Fibroblast of skin of scalp (primary cell): ENCODE data around the gene RRP1.
A peak's percentile ranks its signal among the peaks of the same experiment; 100 is the strongest.

Experiments
- DNase-seq: peaks from one replicate; pipeline ENCODE4 v3.0.0-alpha.2; 2013

Gene RRP1

DNA sequence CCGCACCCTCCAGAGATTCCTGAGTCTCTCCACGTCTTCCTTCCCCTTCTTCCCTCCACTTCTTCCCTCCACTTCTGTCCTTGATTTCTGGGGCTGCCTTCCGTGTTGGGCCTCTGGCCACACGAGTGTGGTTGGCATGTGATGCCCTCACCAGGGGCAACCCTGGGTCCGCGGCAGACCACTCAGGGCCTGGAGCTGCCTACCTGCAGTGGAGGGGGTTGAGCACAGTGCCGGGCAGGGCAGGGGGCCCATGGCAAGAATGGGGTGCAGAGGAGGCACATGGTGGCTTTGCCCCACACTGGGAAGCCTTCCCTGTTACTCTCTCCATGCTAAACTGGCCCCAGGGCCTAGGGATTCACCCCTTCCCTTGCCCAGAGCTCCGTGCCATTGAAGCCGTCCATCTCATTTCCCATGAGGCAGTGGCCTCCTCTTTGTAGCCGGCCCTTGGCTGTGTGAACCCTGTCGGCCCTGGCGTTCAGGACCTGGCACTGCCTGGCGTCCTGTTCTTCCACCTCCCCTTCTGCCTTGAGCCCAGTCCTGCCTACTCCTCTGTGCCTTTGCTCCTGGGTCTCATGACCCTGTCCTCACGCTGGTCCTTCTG lies 13.4 kb downstream of the RRP1 start:
- DNase-seq = no peak

DNA sequence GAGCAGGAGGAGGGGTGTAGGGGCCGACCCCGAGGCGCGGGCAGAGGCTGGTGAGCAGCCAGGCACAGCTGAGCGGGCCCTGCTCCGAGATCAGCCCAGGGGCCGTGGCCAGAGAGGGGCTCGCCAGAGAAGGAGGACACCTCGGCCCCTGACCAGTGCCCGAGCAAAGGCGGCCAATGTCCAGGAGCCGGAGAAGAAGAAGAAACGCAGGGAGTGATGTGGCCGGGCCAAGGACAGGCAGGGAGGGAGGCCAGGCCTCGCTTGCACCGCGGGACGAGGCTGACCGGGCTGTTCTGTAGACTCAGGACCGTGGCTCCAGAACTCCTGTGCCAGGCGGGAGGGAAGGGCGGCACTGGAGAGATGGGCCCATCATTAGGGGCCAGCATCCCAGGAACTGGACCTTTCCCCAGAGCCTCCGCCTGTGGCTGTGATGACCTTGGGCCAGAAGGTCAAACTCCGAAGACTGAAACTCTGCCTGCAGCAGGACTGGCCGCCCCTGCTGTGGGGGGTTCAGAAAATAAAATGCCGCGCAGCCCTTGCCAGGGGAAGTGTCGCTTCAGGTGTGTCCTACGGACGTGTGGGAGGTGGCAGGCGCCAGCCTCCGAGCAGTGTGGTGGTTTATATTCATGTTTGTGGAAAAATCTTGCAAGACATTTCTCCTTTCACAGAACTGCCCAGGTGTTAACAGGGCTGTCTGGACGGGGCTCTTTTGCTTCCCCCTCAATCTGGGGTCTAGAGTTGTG lies 14.4 kb downstream of the RRP1 start:
- DNase-seq = no peak

DNA sequence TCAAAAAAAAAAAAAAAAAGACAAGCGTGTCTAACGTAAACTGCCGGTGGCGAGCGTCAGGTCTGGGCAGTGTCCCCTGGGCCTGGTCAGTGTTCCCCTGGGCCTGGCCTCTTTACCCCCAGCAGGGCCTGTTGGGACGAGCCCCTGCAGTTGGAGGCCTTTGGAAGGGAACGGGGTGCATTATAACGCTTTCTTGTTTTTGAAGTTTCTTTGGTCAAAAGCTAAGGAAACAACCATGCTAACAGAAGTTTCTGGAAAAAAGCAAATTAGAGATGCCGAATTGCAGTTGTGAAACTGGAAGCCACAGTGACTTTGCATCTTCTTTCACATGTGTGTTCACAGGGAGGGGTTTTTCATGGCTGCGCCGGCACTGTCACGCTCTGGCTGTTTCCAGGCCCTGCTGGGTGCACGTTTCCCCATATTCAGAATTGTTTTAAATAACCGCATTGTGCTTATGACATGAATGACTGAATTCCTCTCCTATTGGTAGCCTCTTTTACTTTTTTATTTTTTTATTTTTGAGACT lies 16.0 kb downstream of the RRP1 start:
- DNase-seq = no peak

DNA sequence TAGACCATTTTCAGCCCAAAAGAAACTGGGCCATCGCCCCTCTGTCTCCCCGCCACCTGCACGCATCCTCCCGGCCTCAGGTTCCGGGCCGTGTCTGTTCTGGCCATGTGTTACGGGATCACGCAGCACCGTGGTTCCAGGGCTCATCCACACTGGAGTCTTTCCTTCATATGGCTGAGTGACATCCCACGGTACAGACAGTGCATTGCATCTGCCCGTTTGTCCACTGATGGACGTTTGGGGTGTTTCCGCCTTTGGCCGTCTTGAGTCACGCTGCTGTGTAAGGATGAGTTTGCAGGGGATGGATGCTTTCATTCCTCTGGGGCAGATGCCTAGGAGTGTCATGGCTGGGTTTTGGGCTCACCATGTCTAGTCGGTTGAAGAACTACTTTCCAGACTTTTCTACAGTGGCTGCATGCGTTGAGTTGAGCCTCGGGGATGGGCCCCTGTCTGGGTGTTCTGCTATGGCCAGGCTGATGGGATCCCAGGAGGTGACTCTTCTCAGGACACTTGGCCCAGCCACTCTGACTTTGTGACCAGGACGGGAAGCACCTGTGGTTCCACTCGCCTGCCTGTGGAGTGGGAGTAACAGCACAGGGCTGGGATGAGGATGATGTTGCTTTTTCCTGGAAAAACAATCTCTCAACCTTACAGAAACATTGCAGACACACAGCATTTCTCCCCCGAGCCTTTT lies 16.8 kb downstream of the RRP1 start:
- DNase-seq = no peak

DNA sequence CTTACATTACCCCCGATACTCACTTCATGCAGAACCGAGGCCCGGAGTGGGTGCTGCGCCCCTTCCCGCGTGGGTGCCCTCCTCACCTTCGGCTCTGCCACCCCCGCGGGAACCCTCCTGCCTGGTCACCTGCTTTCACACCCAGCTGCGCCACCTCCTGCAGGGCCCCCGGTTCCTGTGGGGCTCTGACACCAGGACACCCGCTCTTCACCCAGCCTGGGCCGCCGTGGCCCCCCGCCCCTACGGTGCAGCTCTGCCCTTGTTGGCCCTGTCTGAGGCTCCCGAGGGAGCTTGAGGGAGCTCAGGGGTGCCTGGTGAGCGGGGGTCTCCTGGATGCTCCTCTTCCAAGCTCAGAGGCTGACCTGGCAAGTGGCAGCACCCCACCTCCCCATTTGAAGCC lies 19.0 kb downstream of the RRP1 start:
- no peak for DNase-seq

DNA sequence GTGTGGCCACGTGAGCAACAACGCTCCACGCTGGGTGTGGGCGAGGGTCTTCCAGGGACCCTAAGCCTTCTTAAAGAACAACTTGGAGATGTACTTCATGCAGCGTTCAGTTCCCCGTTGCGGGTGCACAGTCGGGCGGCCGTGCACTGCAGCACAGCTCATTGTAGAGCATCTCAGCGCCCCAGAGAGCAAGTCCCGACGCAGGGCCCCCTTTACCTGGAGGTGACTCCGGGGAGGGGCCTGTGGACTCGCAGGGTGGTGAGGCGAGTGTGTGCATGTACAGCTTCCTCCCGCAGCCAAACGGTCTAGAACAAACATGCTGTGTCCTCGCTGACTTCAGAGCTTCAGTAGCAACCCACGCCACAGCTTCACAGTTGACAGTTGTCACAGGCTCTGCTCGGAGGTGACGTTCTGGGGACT lies 19.5 kb downstream of the RRP1 start:
- DNase-seq = no peak

DNA sequence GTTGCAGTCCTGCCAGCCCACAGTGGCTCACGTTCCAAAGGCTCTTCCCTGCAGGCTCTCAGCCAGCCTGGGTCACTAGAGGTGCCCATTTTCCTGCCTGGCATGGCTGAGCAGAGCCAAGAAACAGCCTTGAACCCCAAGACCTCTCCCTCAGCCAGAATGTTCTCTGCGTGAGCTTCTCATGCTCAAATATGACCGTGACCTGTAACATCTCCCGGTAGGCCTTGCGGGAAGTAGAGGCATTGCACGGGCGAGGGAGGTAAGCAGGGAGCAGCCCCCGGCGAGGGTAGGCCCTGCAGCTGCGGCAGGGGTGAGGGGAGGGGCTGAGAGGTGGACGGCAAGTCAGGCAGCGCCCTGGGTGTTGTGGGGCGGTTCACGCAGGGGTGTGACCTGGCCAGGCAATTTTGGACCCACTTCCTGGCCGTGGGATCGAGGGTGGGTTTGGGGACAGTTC lies 20.0 kb downstream of the RRP1 start:
- DNase-seq = no peak

DNA sequence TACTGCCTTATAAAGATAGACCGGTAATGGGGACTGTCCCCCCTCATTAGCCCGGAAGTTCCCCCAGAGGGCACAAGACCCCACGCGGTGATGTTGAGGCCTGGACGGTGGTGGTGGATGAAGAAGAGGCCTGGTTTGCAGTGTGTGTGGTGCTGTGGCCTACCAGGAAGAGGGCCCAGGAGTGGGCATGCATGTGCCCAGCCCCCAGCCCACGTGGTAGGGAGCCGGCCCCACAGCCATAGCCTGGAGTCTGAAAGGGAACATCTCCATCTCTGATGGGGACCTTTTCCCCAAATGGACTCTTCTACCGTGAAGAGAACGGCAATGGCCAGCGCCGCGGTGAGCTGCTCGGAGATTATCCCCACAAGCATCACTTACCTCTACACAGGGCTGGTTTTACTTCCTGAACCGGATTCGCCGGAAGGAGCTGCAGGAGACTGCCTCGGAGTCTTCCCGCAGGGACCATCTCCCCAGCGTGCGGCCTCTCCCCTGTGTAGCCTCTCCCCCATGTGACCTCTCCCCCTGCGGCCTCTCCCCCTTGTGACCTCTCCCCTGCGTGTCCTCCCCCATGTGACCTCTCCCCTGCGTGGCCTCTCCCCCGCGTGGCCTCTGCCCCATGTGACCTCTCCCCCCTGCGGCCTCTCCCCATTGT lies 20.6 kb downstream of the RRP1 start:
- no peak for DNase-seq

DNA sequence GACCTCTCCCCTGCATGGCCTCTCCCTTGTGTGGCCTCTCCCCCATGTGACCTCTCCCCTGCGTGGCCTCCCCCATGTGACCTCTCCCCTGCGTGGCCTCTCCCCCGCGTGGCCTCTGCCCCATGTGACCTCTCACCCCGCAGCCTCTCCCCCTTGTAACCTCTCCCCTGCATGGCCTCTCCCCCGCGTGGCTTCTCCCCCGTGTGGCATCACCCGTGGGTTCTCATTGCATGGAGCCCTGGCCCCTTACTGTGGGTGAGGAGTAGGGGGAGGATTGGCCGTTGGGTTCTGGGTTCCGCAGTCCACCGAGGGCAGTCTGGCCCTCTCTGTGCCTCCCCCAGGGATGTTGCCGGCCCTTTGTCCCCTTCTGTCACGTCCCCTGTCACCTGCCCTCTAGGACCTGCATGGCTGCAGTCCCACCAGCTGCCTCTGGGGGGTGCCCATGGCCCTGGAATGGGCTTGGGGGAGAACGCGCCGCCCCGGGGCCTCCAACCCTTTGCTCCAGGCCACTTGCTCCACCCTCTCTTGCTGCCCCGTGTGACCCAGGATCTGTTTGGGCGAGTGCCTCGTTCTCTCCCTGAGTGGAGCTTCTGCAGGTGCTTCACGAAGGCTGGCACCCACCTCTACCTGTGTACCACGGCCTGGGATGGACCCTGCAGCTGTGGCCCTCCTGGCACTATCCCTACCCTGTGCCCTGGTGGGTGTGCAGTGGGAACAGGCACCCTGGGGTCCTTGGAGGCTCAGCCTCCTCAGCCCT lies 21.3 kb downstream of the RRP1 start:
- peak; percentile 66 for DNase-seq

DNA sequence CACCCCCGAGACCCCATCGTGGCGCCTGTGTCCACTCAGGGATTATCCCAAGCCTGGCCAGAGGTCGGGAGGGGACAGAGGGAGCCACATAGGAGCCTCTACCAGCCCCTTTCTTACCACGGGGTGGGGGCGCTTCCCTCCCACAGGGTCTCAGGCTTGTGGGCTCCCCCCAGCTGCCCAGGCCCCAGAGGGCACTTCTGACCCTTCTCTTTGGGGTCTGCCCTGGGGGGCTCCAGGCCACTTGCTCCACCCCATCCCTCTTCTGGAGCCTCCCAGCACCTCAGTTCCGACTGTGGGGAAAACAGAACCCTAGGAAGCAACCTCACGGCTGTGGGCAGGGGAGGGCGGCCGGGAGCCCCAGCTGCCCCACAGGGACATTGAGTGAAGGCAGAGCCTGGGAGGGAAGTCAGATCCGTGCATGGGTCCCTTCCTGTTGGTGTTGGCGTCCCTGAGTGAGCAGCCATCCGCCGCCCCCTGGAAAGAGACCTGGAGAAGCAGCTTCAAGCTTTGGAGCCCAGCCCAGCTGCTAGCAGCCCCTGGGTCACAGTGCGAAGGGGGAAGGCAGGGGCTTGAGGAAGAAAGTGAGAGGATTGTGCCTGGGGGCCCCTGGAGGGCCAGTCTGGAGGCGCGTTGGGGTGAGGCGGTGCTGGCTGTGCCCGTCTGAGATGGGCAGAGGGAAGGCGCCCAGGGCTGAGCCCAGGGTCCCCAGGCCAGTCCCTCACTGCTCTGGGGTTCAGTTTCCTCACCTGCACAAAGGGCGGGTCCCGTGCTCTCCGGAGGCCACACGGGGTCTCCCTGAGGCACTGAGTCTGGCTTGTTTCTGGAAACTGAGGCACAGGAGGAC lies 22.1 kb downstream of the RRP1 start:
- DNase-seq = no peak

DNA sequence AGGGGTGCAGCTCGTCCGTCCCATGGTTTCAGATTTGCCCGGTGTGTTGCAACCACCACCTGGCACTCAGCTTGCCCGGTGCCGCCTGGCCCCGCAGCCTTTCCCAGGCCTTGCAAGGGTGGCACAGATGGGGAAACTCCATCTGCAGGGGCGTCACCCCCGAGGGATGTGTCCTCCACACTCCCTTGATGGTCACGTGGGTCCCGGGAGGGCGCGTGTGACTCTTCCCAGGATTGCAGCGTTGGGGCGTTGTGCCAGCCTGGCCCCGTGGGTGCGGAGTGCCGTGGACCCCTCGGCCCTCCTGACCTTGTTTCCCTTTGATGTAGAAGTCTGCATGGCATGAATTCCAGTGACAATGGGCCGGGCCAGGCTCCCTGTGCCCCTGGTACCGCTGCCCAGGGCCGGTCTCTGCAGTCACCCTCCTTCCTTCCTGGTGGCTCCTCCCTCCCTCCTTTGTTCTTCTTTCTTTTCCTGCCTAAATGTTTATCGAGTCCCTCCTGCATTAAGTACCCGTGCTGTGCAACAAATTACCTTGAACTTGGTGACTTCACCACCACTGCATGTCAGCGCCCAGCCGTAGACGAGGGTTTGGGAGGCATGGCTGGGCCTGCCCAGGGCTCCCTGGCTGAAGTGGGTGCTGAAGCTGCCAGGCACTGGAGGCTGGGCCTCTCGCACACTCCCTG lies 22.9 kb downstream of the RRP1 start:
- DNase-seq = no peak

DNA sequence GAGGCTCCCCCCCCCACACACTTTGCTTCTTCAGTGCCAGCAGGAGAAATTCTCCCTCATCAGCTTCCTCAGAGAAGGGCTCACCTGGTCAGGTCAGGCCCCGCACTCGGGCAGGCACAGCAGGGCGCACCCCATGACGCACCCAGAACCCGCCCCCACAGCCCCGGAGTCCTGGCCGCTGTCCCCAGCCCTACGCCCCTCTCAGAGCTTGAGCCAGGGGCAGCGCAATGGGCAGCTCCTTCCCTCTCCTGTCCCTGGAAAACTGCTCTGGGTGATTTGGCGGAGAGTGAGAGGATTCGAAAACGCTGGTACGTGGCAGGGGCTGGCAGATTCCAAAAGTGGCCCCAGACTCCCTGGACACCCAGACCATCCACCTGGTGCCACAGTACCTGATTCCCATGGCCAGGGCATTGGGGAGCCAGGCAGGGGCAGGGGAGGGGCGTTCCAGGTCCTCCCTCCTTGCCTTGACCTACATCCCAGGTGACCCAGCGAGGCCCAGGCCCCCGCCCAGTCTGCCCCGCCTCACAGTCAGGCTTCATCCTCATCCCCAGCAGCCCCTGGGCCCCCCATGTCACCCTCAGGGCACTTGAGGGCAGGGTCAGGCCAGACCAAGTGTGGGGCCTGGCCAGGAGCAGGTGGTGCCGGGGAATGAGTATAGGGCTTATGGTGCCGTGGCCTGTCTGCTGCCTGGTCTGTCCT lies 23.7 kb downstream of the RRP1 start:
- no peak for DNase-seq

DNA sequence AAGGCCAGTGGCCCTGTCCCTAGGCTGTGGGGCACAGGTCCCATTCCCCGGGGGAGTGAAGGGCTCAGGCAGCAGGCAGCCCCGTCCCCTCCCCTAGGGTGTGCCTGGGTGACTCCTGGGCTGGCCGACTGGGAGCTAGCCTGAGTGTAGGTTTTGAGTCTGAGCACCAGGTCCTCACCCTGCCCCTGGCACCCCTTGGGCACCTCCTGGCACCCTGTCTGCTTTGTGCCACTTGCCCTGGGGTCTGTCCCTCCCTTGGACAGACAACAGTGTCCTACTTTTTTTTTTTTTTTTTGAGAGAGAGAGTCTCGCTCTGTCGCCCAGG lies 24.2 kb downstream of the RRP1 start:
- no peak for DNase-seq

DNA sequence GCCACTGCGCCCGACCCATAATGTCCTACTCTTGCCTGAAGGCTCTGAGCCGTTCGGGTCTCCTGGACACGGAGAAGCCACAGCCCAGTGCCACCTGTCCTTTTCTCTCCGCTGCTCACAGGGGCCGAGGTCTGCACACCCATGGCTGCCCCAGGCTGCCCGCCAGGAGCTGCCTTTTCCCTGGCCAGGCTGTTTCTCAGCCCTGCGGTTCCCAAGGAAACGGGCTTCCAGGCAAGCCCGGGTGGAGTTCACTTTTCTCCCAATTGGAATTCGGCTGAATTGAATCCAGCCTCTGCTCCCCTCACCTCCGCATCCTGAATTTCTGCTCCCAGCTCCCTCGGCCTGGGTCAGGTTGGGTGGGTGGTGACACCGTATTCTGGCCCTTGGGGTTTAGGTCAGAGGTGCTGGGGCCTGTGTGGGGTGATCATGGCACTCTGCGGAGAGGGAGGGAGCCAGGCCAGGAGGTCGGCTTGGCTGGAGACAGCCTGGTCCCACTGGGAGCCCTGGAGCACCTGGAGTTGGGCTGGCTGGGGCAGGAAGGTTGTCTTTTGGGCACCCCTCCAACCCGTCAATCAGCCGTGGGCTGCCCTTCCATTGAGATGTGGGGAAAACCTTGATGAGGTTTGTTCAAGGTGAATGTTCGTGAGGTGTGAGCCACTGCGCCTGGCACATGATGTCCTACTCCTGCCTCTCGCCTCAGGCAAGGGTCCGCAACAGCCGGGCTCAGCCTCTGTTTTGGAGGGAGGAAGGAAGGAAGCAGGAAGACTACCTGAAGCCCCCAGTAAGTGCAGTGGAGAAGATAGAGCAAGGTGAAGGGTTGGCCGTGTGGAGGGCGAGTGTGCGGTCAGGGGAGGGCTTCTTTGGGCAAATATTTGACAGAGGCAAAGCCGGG lies 25.1 kb downstream of the RRP1 start:
- DNase-seq = peak; percentile 10

DNA sequence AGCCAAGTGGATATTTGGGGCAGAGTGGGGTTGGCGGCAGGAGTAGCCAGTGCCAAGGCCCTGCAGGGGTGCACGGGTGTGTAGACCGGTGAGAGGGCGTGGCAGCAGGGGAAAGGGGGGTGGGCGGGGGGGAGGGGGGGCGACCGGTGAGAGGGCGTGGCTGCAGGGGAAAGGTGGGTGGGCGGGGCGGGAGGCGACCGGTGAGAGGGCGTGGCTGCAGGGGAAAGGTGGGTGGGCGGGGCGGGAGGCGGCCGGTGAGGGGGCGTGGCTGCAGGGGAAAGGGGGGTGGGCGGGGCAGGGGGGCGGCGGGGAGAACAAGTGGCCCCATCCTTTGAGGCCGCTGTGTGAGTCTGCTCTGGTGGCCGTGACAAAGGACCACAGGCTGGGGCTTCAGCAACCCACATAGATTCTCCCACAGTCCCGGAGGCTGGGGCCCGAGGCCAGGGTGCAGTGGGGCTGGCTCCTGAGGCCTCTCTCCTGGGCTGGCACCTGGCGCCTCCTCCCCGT lies 25.8 kb downstream of the RRP1 start:
- DNase-seq = no peak

DNA sequence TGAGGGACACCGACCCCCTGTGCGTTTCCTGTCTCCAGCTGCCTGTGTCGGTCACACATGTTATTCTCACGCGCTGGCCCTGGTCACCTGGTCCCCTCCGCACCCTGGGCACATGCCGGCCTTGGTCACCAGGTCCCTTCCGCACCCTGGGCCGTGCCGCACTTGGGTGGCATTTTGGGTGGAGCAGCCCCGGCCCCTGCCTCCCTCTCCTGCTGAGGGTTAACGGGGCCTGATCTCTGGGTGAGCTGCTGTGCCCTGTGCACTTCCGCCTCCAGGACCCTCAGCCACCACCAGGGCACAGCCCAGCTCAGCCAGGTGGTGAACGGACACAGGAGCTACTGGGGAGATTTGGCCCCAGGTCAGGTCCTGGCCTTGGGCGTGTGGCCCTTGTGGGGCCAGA lies 26.6 kb downstream of the RRP1 start:
- DNase-seq = no peak

DNA sequence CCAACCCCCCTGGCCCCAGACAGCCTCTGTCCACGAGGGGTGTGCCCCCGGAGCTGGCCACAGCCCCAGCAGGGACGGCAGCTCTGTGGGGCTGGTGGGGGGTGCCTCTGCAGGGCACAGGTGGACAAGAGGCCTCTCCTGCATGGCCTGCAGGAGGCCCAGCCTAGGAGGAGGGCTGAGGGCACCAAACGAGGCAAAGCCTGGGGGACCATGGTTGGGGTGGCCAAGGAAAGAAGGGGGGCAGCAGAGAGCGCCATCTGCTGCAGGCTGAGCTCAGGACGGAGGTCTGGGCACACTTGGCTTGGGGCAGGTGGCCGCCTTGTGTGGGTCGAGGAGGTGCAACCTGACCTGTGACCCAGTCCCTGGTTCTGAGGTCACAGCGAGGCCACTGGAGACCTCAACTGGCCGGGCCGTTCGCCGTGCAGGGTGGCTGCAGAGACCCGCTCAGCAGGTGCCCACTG lies 27.3 kb downstream of the RRP1 start:
- DNase-seq = no peak

DNA sequence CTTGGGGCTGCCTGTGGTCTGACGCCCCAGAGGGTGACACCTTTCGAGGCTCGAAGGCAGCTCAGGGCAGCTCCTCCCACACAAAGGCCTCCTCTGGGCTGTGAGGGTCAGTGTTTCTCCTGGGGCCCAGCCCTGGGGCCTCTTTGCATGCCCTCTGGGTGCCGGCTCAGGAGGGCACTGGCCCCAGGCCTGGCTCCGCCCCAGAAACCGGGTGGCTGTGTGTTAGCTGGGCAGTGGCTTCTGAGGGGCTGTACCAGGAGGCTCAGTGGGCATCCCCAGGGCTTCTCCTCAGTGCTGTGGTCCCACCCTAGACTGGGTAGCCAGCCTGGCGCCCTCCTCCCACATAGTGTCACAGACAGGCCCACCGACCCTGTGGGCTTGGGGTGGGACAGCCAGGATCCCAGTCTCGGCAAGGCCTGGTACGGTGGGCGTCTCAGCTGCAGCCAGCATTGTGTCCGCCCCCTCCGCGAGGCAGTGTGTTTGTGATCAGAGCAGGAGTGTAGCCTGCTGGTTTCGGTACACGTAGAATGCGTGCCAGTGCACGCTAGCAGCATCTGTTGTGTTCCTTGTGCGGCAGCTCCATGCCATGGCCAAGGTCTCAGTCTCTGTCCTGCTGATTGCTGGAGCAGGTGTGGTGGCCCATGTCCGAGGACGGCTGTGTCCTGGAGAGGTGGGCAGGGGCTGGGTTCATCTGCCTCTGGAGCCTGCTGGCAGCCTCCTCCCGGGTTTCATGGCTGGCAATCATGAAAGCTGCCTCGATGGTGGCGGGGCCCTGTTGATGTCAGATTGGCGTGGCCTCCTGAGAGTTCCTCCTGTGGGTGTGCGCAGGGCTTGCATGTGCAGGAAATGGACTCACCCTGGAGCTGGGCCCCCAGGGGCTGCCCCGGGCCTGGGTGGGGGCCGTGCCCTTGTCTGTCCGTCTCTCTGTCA lies 28.0 kb downstream of the RRP1 start:
- DNase-seq = no peak
